ENCODE data around the gene ARHGEF3.
A peak's percentile ranks its signal among the peaks of the same experiment; 100 is the strongest.

Gene ARHGEF3

DNA sequence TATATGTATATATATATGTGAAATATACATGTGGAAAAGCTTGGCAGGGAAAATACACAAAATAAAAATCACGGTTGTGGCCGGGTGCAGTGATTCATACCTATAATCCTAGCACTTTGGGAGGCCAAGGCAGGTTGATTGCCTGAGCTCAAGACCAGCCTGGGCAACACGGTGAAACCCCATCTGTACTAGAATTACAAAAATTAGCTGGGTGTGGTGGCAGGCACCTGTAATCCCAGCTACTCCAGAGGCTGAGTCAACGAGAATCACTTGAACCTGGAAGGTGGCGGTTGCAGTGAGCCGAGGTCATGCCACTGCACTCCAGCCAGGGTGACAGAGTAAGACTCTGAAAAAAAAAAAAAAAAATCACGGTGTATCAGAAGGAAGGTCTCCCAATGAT lies 20.8 kb upstream of the ARHGEF3 start:
- DNase-seq, result peak in 1 of 2 experiments; percentile 3

DNA sequence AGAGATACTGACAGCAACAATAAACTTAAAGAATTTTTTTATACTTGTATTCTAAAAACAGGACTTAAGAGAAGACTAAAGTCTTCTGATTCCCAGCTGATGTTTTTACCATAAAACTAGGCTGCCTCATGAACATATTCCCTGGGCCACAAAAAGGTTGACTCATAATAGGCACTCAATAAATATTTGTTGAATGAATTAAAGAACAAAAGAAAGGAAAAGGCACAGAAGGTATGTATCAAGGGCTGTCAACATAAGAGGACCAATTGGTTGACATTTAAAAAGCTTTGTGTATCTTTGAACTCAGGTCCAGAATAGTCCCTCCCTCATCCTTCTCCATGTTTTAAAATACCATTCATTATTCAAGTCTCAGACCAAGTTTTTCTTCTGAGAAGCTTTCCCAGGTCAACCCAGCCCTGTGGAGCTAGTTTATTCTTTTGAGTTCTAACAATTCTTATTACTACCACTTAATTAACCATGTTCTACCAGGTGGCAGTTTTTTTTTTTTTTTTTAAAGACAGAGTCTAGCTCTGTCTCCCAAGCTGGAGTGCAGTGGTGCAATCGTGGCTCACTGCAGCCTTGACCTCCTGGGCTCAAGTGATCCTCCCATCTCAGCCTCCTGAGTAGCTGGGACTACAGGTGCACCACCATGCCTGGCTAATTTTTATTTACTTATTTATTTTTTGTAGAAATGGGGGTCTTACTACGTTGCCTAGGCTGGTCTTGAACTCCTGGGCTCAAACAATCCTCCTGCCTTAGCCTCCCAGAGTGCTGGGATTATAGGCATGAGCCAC lies 17.5 kb upstream of the ARHGEF3 start:
- no peak for DNase-seq

DNA sequence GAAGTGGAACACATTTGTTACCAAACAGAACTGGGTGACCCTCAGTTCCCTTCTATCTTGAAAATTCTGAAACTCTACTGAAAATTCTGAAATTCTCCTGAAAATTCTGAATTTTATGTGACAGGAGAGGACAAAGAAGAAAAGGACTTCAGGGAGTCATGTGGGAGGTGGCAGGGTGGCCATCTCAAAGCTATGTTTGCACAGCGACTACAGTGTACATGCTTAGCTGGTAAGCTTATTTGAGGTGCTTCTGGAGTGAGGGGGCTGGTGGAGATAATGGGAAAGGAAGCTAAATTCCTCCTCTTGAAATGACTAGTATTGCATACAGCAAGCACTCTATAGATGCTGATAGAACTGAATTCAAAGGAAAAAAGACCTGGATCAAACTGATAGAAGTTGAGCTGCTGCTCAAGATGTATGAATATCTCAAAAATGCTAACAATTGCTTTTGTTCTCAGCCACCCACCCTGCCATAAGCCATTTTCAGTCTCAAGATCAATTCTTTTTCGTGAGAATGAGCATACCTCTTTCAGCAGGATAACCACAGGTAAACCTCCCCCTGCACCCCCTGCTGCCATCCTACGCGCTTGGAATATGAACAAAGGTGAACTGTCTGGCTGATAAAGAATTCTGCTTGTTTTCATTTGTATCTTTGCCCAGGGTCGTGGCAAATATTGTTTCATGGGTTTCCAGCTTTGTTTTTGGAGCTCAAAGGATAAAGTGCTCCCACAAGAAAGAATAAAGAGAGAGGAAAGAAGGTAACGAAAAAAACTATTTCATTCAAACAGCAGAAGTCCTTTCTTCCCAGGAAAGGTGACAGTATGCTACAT lies 16.6 kb upstream of the ARHGEF3 start:
- no peak for DNase-seq

DNA sequence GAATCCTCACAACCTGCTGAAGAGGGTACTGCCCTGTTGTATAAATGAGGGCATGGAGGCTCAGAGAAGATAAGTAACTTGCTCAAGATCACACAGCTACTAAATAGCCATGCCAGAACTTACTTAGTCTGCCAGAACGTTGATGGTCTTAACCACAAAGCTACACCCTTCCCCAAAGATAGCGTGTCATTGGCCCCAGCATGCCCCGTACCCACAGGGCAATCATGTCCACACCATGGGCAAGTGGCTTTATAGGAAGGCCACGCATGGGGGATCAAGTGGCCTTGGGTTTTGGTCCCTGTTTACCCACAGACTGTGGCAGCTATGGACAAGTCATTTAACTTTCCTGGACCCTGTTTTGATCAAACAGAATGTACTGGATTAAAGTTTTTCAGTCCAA lies 15.9 kb upstream of the ARHGEF3 start:
- DNase-seq, result no peak

DNA sequence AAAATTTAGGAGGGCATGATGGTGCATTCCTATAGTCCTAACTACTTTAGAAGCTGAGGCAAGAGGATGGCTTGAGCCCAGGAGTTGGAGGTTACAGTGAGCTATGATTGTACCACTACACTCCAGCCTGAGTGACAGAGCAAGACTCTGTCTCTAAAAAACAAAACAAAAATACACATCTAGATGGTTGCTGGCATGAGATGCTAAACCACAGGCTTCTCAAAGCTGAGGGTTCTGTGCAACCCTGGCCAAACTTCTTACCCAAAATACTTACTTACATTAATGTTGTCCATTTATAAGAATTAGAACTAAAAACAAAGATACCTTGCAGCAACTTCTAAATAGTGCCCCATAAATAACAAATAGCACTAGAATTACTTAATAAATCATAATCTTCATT lies 14.3 kb upstream of the ARHGEF3 start:
- DNase-seq, result no peak

DNA sequence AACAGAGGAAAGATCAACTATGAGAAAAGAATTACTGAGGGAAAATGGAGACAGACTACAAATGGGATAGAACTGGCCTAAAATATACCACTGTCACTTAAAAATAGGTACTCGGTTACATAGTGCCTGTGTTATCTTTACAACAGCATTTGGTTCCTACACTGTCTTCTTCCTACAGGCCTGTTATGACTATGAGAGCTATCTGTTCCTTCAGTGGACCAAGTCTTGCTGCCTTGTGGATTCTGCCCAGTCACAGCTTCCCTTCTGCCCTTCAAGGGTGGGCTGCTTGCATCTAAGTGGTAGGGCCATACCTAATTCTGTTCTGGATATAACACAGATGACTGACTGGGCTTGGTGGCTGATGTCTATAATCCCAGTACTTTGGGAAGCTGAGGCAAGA lies 13.8 kb upstream of the ARHGEF3 start:
- DNase-seq, result no peak

DNA sequence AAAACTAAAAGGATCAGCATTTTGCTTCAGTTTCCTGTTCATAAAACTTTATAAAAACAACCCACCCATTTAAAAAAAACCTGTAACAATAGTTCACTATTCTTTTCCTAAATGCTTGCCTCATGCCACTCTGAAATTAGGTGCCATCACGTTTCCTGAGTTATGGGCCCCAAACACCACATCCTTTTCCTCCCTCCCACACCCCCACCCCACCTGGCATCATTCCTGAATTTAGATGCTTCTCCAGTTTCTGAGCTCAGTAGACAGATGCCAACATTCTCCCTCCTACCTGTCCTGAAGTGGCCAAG lies 11.9 kb upstream of the ARHGEF3 start:
- peak; percentile 37 to 72 for DNase-seq

DNA sequence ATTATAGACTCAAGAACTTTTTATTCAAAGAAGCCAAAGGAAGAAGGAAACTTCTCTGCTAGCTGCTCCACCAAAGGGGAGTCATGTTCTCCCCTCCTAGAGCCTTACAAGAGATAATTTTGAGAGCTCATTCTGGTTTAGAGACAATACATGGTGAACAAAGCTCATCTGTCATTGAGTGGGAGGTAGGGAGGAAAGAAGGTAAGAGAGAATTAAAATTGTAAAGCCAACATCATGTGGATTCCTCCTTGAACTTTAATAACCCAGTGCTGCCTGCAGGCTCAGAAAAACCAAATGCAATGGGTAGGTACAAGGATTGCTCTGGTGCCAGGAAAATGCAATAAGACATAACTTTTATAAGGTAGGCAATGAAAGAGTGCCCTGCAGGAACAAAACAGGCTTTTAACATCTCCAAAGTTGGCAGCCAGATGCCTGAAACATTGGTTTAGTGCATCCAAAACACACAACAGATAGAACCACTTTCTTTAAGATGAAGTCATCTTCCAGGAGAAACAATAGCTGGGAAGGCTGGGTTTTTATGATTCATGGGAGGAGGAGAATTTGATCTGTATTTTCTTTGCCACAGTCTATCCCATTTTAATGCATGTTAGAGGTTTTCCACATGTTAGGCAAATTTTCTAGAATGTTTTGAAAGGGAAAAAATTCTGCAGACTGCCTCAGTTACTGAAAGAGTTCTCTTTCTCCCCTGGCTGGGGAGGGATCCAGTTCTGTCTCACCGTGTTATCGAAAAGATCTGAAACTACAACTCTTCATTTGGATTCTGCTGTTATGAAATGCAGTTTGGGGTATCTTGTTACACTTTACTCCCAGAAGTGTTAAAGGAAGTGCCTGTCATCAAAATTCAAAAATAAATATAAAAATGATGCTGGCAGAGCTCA lies 11.3 kb upstream of the ARHGEF3 start:
- no peak for DNase-seq

DNA sequence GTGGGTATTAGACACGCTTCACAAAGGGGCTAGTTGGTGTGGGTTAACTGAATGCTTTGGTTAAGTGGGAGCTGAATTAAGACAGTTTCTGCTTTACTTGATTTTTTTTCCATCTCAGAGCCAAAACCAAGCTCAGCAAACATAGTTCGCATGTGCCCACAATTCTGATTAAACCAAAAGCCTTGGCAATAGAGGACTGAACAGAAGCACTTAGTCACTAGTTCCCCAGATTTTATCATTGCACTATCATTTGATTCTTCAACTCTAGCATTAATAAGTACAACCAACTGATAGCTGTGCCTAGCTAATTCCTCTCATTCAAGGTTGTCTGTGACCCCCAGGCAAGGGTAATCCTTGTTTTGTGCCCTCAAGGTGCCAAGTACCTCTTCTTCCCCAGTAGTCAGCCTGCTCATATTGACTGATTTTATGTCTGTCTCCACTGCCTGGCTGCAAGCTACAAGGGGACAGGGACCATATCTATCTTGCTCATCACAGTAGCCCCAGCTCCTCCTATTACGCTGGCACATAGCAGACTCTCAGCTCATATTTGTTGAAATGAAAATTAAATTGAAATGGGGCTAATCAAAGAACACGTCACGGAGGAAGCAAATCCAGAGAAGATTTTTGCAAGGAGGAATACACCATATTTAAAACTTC lies 9.9 kb upstream of the ARHGEF3 start:
- DNase-seq, result no peak

DNA sequence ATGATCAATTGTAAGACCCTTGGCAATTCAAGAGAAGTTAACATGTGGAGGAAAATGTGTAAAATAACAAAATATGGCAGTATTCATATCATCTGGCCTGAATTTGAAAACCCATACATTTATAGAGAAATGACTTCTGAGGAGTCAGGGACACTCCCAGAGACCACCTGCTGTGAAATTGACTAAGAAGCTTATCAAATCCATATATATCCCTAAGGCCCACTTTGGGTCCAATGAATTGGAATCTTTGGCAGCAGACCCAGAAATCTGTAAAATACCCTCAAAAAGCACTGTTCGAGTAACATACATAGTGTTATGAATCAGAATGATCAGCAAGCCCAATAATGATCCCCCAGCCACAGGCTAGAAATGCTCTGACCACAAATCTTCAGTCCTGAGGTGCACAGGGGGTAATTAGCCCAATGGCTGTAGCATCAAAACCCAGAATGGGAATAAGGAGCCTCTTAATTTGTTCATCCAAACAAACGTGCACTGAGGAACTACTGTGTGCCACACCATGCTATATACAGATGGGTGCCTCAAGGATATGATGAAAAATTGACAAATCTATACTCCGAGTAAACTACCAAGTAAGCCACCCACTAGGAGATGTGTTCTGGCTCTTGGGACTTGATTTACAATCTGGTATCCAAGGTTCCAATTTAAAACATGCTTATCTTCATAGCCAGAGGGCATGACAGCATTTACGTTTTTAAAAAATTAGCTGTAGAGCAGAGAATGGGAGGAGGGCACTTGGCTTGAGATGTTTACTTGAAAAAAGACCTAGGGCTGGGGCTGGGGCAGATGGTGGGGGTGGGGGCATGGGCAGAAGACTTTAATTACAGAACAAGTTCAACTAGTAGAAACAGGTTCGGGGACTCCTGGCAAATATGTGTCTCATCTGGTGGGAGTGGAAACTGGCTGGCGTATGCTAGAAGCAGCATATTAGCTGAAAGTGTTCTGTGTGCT lies 9.1 kb upstream of the ARHGEF3 start:
- DNase-seq, result peak; percentile 10 to 47

DNA sequence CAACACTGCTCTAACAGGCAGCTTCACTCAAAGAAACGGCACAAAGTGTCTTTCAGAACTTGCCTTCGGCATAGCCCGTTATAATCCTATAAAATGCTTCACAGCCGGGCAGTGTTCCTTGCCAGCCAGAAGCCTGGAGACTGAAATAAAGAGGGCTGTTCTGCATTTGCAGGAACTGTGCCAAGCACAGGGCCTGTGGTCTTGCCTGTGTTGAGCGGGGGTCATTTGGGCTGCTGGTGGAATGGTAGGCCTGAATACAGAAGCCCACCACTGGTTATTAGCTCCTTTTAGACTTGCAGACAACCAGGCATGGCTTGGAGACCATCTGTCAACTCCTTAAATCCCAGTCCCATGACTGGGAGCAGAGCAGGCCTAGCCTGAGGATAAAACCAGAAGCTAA lies 4.7 kb upstream of the ARHGEF3 start:
- DNase-seq, result peak; percentile 57 to 84

DNA sequence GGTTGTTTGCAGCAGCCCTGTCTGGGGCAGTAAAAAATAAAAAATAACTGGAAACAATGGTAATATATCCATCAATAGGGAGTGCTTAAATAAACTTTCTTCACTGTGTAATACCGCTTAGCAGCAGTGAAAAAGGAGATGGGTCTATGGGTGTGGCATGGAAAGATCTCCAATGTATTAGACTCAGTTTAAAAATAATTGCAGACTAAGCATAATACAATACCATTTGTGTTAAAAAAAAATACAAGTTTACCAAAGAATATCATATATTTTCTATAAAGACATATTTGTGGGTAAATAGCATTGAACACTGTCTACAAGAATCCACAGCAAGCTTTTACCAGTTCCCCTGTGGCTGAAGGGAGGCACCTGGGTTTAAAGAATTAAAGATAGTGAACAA lies 1.0 kb upstream of the ARHGEF3 start:
- DNase-seq, result no peak

DNA sequence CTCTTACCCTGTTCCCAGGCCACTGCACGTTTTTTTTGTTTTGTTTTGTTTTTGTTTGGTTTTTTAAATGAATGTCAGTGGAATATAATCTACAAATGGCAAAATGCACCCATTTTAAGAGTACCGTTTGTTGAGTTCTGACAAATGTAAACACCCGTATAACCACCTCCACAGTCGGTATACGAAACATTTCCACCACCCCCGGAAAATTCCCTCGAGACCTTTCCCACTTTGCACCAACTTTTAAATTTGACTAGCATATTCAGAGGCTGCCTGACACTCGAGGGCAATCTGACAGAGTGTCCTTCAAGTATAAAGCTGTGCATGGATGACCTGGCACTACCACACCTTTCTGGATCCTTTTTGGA lies 613 bp upstream of the ARHGEF3 start:
- no peak for DNase-seq

DNA sequence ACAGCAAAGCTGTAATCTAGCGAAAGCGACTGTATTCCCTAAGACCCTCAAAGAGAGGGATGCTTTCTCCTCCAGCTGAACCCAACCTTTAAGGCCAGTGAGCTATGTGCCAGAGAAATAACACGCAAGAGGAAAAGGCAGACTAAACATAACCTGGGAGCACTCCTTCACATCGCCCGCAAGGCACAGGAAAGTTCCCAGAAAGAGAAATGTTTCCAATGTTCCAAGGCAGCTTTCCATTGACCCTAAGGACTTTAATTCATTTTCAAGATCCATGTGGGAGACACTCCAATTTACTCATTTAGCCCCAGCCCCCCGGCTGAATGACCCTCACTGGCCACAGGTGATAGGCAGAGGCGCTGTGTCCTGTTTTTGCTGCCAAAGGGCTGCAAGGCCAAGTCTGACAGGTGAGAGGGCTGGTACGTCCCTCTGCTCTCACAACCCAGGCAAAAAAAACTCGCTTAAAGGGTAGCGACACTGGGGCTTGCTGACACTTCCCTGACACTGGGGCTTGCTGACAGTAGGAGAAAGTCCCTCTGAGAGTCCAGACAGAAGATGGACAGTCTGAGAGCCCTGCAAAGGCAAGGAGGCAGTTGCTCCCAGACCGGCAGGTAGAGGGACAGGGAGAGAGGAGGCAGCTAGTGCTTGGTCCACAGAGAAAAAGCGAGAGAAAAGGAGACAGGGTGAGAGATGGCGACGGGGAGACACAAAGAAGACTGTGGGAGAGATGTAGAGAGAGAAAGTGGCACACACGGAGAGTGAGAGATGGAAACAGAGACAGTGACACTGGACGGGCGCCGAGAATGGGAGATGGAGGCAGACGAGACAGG lies 702 bp downstream of the ARHGEF3 start:
- peak in 1 of 2 experiments; percentile 17 for DNase-seq

DNA sequence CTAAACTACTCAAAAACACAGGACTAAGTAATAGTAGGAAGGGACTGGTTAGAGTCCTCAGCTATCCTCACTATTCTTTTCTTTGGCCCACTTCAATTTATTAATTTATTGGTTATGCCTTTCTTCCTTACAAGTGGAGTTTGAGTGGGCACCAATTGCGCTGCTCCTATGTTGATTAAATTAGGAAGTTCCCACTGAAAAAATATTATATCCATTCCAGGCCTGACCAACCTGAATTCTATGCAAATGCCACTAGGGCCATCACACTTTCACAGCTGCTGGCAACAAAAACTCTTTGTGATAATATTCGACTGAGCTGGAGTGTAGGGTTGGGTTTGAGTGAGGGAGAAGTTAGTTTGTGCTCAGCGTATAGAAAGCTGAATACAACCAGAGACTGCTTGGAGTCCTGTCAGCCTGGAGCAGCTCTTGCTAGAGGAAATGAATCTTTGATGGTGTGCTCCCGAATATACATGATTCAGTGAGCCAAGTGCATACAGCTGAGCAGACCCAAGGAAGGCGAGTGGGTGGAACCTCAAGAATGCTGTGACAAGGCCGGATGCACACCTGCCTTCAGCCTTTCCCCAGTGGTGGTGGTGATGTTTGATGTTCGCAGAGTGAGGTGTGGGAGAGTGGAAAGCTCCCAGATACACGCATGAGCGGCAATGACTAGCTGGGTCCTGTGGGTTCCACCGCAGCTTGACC lies 1.5 kb downstream of the ARHGEF3 start:
- DNase-seq, result no peak

DNA sequence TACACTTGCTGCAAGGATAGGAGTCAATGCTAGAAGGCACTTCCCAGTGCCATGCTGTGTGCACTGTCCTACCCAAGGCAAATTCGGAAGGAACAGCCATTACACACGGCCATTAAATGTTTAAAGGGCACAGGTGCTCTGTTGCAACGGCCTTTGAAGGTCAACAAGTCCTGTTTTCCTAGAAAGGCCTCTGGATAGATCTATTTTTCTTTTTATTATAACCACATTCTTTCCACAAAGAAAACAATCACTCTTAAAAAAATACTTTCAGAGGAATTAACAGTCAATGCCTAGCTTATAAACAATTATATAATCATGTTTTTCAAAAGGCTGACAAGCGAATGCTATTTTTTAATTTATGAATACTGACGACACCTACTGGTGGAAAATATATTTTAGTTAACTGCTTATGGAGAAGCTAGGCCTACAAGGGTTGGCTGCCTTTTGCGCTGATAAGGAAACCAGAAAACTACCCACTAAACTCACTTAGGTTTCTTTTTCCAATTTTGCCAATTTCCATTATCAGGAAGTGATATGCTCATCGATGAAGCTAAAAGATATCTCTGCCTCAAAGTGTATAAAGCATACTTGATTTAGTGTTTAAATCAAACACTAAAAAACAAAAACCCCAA lies 2.4 kb downstream of the ARHGEF3 start:
- peak; percentile 33 to 77 for DNase-seq

DNA sequence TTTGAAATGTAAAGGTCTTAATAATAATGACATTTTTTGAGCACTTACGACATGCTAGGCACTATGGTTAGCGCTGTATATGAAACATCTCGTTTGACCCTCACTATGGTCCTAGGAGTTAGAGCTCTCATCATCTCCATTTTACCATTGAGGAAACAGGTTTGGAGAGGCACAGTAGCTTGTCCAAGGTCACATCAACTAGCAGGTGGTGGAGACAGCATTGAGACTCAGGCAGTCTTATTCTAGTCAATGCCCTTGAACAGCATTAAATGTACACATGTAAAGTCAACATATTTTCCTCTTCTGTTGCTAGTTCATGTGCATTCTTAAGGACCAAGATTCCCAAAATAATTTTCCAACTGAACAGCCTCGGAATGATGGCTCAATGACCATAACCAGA lies 4.8 kb downstream of the ARHGEF3 start:
- DNase-seq, result no peak

DNA sequence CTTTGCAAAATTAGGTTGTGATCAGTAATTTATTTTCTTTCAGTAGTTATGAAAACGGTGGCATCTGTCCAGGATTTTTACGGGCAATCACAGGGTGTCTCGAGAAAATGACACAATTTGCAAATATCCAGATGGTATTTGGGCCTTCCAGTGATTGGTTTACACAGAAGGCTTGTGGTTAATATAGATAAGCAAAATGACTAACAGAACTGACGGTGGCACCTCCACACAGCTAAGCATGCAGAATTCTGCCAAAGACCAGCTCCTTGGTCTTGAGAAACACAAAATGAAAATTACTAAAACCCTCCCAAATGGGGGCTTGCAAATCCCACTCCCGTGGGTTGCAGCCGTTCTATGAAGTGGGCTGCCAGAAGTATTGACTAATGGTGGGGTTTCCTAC lies 5.5 kb downstream of the ARHGEF3 start:
- no peak for DNase-seq

DNA sequence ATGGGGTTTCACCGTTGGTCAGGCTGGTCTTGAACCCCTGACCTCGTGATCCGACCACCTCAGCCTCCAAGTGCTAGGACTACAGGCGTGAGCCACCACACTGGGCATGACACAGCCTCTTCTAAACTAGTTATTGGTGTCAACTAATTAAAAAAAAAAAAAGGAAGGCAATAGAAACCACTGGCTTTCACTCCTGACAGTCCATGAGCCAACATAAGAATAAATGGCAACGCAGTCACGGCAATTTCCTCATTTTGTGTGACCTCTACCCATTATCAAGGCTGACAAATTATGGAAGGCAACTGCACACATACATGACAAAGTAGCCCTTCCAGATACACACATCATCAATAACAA lies 5.9 kb downstream of the ARHGEF3 start:
- DNase-seq, result no peak
